HG03439 (cell line): ENCODE data around the gene SVIL.

Source experiments
- ATAC-seq: cut with Tn5 transposase; IDR thresholded peaks from one replicate; pipeline ENCODE4 v1.9.1; 2021; ENCODE audit warnings: mild to moderate bottlenecking, moderate library complexity; ENCODE audit not compliant: unreplicated experiment

The SVIL gene, protein sequence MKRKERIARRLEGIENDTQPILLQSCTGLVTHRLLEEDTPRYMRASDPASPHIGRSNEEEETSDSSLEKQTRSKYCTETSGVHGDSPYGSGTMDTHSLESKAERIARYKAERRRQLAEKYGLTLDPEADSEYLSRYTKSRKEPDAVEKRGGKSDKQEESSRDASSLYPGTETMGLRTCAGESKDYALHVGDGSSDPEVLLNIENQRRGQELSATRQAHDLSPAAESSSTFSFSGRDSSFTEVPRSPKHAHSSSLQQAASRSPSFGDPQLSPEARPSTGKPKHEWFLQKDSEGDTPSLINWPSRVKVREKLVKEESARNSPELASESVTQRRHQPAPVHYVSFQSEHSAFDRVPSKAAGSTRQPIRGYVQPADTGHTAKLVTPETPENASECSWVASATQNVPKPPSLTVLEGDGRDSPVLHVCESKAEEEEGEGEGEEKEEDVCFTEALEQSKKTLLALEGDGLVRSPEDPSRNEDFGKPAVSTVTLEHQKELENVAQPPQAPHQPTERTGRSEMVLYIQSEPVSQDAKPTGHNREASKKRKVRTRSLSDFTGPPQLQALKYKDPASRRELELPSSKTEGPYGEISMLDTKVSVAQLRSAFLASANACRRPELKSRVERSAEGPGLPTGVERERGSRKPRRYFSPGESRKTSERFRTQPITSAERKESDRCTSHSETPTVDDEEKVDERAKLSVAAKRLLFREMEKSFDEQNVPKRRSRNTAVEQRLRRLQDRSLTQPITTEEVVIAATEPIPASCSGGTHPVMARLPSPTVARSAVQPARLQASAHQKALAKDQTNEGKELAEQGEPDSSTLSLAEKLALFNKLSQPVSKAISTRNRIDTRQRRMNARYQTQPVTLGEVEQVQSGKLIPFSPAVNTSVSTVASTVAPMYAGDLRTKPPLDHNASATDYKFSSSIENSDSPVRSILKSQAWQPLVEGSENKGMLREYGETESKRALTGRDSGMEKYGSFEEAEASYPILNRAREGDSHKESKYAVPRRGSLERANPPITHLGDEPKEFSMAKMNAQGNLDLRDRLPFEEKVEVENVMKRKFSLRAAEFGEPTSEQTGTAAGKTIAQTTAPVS (N-terminal part only)

DNA sequence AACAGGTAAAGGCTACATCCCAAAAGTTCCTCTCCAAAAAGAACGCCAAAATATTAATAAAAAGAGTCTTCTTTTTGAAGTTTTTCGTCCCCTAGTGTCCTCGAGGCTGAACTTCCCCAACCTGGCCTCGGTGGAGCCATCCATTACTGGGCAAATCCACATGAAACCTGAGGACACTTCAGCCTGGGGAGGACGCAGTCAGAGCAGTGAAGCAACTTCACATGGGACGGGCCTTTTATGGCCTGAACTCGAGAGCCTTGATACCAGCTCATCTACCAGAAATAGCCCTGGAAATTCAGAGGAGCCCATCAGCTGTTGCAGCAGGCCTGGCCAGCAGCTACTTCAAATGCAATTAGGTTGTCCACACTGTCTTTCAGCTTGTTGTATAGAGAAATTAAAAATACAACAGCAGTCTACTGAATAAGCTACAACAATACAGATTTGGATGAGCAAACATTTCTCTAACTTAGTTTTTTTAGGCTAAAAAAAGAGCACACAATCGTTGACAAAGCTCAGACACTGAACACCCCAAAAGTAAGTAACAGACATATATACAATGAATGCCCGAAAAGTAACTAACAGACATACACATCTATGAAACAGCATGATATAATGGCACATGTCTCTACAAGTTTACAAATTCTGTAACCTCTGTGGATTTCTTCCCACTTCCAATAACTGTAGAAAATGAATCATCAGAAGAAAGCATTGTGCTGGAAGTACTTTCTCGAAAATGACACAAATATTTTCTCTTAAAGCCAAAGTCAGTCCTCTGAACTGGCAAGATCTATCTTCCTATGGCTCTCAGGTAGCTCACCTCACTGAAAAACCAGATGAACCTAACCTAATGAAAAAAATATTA lies at the start of gene SVIL:
Gene SVIL (minus strand): TSS at position 208 of the 862 bp plus-strand sequence. CDS start 79,913 bp downstream, outside the sequence.
- no peak for ATAC-seq

DNA sequence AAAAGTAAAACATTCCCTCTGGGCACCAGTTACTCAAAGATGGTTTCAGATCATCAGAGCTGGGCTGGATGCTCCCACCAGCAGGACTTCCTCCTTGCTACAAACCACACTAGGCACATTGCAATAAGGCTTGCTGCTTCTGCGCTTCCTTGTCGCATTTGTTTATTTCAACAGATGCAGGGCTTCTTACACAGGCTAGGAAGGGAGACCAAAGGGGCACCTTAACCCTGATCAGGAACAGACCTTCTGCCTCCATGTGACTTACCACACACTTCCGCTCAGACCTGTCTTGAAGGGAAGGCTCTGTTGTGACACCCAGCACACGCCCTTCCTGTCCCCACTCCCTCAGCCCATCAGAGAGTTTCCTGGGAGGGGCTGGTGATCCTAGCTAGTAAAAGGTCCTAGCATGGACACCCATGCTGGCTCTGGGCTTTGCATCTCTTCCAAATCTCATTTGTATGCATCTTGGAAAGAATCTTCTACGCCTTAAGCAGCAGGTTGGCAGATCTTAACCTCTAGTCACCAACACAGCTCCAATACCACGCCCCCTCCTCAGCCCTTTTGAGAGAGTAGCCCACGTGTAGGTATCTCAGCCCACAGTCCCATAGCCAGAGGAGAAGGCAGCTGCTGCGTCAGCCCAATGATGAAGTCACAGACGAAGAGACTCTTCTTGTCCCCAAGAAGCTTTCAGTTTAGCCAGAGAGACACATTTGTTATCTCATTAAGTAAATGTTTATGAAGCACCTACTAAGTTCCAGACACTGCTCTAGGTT lies 47.1 kb upstream of the SVIL start:
- ATAC-seq, result no peak

DNA sequence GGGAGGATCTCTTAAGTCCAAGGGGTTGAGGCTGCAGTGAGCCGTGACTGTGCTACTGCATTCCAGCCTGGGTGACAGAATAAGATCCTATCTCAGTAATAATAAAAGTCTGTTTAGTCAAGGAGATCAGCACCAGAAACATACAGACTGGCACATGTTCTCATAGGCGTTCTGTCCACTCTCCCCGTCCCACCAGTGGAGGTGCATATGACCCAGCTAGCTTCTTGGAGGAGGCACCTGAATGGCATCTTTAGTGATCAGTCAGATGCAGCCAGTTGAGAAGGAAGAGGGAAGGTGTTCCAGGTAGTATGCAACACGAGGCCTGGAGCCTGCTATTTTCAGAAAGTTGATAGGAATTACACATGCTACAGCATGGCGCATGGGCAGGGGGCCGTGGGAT lies 45.3 kb upstream of the SVIL start:
- ATAC-seq, result no peak

DNA sequence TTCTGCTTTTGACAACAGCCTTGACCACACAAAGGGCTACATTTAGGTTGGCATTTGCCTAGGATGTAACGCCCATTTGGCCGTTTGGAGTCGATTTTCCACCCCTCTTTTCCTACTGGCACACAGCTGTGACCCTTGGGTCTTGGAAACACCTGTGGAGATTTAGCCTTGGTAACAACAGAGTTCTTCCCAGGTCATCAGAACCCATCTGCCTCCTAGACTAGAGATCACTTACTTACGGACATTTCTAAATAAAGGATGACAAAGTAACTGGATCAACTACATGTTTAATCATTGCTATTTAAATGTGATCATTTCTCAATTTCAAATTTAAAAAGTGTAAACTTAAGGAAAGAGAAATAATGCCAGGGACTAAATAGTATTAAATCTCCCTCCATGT lies 42.0 kb upstream of the SVIL start:
- ATAC-seq, result no peak

DNA sequence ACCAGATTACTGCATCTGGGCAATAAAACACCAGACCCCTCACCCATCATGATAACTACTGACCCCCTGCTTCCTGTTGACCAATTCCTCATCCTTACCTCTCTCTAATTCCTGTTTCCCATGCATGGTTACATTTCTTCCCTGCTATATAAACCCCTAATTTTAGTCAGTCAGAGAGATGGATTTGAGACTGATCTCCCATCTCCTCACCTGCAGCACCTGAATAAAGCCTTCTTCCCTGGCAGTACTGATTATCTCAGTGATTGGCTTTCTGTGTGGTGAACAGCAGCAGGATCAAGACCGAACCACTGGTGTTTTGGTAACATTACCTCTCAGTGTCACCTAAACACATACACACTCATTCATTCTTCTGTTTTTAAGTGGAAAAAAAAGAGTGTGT lies 41.2 kb upstream of the SVIL start:
- no peak for ATAC-seq

DNA sequence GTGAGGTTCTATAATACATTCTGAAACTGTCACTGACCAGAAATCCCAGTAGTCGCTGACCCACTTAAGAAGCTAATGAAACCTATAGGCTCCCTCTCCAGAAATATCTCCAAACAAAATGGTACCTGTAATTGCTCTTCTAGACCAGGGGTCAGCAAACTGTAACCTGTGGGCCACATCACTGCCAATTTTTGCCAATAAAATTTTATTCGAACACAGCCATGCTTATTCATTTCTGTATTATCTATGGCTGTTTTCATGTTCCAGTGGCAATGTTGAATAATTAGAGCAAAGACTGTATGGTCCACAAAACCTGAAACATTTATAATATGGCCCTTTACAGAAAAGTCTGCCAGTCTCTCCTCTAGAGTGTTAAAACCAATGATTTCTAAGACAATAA lies 37.2 kb upstream of the SVIL start:
- no peak for ATAC-seq

DNA sequence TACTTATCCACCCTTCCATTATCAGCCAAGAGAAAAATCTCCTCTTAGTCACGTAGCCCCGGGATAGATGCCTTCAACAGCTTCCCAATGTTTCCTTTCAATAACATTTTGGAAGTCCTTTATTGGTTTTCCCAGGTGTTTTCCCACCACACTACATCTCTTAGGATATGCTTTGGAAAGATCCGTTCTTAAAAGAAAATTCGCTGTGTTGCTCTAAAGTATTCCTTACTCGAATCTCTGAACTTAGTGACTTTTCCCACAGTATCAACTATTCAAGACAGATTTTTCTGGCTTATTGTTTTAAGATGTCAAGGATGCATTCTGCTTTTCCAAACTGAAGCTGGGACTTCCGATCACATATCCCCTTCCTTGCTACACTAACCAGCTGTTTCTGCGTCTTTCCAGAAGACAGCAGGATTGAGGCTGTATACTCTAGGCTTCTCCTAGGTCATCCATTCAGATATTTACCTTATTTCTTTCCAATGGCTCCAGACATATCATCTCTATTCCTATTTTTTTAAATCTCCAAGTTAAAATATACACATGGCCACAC lies 36.5 kb upstream of the SVIL start:
- ATAC-seq, result no peak

DNA sequence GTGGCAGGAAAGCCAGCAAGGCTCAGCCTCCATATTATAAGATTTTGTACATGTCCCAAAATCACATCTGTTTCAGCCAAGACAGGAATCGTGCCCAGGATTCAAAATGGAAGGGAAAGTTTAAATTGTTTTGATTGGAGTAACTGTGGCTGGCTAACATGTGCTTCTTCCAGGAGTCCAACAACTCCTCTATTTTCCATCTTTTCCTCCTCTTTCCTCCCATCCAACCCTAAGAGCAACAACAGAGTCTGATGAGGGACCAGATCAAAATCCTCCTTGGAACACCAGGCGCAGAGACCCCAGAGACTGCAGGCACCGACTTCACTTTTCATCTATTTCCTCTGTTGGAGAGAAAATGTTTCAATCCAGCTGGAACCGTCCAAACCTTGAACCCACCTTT lies 36.0 kb upstream of the SVIL start:
- ATAC-seq, result no peak

DNA sequence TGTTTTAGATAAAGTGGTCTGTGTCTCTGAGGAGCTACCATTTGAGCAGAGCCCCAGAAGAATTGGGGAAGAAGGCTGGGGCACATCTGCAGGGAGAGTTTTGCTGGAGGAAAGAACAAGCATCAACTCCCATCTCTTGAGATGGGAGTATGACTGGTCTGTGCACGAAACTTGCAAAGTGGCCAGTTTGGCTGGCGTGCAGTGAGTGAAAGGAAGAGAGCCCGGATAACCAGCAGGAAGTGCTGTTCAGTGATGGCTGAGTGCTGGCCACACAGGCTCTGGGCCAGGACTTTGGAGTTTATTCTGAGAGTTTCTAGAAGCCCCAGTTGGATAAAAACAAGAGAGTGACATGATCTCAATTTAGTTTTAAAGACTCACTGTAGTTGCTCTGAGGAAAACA lies 34.4 kb upstream of the SVIL start:
- no peak for ATAC-seq

DNA sequence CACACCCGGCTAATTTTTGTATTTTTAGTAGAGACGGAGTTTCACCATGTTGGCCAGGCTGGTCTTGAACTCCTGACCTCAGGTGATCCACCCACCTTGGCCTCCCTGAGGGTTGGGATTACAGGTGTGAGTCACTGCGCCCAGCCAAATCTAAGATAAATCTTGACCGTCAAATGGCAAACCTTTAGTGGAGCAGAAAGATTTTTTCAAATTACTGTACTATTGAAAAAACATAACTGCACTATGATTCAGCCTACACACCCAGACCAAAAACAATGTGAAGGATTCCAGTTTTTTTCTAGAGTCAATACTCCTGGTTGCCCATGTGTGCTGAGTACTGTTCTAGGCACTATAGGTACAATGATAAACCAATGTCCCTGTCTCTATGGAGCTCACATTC lies 33.9 kb upstream of the SVIL start:
- ATAC-seq, result no peak

DNA sequence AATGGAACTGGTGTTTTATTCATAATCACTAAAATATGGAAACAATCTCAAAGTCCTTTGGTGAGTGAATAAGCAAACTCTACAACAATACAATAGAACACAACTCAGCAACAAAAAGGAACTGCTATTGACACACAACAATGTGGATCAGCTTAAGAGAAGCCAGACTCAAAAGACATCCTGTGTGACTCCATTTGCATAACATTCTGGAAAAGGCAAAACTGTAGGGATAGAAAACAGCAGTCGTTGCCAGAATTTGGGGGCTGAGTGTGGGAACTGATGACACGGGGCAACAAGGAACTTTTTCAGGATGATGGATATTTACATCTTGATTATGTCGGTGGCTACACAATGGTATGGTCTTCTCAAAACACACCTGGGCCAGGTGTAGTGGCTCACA lies 32.4 kb upstream of the SVIL start:
- no peak for ATAC-seq

DNA sequence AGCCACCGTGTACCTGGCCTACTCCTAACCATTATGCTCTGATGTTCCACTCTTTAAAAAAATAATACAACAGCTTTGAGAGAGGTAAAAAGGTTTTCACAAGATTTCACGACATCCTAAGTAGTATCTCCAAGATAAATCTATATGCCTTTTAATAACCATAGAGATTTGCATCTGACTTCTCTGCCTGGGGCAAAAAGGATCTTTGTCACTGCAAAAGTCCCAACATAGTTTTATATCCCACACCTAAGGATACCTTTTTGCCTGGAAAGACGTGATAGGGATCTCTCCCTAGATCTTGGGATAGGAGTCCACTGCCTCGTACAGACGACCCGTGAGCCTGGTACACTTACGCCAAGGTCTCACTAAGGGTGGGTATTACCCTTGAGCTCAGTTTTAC lies 31.4 kb upstream of the SVIL start:
- no peak for ATAC-seq

DNA sequence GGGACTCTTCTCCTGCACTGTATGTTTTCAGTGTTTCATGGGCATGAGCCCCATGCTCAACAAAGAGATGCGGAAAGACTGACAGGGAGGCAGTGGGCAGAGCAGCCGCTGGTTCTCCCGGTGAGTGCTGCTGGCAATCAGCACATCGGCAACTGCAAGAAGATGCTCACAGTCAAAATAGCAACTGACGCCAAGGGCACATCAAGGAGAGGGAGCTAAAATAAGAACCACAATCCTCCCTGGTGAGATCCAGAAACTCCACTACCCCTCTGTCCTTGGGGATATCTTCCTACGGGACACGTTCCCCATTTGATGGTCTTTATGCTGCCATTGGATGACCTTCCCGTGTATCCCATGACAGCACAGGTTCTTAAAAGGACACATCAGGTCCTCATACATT lies 28.9 kb upstream of the SVIL start:
- ATAC-seq, result no peak

DNA sequence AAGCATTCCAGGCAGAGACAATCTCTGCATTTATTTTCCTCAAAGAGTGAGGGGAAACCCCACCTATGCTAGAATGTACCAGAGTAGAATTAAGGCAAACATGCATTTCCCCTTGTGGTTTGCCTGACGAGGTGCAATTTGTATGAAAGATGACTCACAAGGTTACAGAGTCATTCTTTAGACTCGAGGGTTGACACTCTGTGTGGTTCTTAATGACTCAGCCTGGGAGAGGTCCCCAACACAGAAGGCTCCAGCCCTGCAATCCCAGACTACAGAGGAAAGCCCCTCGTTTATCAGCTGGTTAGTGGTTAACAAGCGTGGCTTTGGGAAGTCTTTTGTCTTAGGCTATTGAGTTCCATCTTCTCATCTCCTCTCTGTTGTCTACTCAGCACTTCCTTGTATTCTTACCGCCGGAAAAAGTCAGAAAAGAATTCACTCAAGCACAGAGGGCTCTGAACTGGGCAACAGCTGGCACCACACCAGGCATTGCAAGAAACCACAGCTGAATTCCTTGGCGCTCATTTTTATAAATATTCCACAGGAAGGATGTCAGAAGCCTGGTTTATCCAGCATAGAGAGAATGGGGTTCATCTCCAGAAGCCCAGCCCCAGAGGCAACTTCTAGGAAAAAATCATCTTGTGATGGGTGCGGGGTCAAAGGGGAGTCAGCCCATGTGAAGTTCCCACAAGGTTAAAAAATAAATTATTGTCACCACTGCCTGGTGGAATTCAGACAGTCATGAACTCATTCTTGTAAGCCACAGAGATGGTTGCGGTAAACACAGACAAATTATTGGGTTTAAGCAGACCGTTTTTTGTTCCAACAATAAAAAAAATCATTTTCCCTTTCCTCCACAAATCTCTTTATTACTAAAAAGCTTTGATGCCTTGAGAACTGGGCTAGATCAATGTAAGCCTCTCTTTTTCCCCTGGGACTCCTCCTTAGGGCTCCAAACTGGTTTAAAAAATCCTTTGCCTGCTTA lies 24.5 kb upstream of the SVIL start:
- peak; percentile 99 for ATAC-seq

DNA sequence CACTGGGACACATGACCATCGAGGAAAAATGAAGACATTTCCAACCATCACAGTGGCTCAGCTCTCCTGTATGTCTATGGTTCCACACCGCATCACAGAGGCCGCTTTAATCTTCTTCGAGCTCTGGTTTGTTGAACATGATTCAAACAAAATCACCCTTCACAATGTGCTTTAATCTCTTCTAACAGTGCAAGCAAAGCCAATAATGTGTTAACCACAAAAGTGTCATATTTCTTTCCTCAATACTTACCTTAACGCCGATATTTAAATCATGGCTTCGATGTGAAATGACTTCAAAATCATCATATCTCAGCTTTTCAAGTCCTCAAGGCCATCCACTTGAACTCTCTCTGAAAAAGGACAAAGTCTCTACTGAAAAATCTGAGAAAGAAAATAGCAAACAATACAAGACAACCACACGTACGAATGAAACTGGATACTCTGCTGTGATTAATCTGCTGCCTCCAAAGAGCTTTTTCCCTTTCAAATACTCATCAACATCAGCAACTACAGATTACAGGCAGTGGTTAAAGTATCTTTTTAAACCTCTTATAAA lies 23.0 kb upstream of the SVIL start:
- no peak for ATAC-seq

DNA sequence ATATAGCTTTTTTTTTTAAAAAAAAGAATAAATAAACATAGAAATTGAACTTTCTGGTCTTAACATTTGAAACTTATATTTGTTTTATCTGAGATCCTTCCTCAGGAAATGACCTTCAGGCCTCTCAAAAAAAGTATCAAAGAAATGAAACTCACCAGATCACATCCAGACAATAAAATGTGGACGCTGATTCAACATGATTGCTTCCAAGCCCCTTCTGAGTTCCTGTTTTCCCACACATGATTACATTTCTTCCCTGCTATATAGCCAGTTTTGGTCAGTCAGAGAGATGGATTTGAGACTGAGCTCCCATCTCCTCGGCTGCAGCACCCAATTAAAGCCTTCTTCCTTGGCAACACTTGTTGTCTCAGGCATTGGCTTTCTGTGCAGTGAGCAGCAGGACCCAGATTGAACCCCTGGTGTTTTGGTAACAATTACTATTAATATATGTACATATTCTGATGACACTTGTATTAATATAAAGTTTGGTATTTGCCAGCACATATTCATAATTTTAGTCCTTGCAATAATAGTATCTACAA lies 21.8 kb upstream of the SVIL start:
- no peak for ATAC-seq

DNA sequence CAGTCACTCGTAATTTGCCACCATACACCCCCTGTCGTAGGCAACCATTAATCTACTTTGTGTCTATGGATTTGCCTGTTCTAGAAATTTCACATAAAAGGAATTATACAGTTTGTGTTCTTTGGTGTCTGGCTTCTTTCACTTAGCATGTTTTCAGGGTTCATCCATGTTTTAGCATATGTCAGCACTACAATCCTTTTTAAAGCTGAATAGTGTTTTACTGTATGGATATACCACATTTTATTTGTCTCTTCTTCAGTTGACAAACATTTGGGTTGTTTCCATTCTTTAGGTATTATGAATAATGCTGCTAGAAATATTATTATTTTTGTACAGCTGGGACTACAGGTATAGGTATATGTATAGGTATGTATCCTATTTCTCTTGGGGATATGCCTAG lies 17.4 kb upstream of the SVIL start:
- no peak for ATAC-seq

DNA sequence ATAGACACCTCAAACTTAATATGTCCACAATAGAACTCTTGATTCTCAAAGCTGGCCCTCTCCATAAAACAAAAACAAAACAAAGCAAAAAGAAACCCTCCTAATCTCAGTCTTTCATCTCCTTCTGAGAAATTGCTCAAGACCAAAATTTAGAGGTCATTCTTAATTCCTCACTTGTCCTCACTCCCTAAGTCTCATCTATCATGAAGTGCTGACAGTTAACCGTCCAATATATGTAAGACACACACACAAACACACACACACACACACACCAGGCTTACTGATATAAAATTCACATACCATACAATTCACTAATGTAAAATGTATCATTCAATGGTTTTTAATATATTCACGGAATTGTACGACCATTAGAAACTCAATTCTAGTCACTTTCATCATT lies 17.0 kb upstream of the SVIL start:
- no peak for ATAC-seq
